Measurements from ENCODE around the gene NOXO1. TPM values are rescaled to one million over a fixed set of nuclear protein-coding genes. Genes with fewer than 3 reads are reported as not detected.
A peak's percentile ranks its signal among the peaks of the same experiment; 100 is the strongest.

NOXO1 gene
- total RNA-seq, 1 donor from 2014 or later = 1.6 TPM

DNA sequence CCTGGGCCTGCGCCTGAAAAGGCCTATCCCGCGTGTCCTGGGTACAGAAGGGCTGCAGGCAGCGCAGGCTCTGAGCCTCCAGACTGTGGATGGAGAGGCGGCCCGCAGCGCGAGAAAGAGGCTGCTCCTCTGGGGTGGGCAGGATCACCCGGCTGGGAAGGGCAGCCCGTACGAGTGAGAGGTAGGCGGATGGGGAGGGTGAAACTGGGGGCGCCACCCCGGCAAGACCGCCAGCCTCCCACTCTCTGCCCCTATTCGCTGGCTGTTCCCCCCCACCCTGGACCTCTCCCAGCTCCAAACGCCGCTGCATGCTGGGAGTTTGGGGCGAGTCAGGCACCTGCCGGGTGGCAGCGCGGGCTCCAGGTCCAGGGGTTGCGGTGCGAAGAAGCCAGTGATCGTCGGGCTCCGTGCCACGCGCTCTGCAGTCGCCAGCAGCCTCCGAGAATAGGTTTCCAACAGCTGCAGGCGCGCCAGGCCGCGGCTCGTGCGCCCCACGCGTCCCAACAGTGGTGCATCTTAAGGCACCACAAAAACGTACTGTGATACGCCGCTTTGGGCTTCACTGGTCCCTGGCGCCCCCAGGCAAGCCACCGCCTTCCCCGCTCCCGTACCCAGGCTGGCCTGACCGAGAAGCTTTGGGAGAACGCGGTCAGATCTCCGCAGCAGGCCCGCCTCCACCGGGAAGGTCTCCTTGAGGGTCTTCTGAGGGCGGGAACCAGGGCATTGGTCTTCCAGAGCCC lies 1.1 kb downstream of the NOXO1 start:
- Histone ChIP-seq H3K4me3 (ENCODE audit: low read length in 3 of 3) (no peak overlapping the region), H3K4me1 (ENCODE audit: control insufficient read depth in 3 of 3, insufficient read depth in 3 of 3, low read length in 3 of 3) (peaks cover 25 to 45% (median 33%) of the 10 kb centered on the region in 3 donors), H3K9ac (ENCODE audit: low read depth in 1 of 3, low read length in 3 of 3) (peak overlapping the region in 1 of 3 donors; percentile 33), H3K36me3 (ENCODE audit: control insufficient read depth in 3 of 3, insufficient read depth in 3 of 3, low read length in 3 of 3) (peaks cover 30 to 34% (median 34%) of the 10 kb centered on the region in 3 donors), H3K27me3 (ENCODE audit: control insufficient read depth in 3 of 3, insufficient read depth in 3 of 3, low read length in 3 of 3) (peaks cover 5 to 20% (median 17%) of the 10 kb centered on the region in 3 donors), H3K9me3 (ENCODE audit: control insufficient read depth in 3 of 3, low read length in 3 of 3) (no peaks in the 10 kb centered on the region), H3K27ac (ENCODE audit: low read depth, low read length) (no peak overlapping the region)

DNA sequence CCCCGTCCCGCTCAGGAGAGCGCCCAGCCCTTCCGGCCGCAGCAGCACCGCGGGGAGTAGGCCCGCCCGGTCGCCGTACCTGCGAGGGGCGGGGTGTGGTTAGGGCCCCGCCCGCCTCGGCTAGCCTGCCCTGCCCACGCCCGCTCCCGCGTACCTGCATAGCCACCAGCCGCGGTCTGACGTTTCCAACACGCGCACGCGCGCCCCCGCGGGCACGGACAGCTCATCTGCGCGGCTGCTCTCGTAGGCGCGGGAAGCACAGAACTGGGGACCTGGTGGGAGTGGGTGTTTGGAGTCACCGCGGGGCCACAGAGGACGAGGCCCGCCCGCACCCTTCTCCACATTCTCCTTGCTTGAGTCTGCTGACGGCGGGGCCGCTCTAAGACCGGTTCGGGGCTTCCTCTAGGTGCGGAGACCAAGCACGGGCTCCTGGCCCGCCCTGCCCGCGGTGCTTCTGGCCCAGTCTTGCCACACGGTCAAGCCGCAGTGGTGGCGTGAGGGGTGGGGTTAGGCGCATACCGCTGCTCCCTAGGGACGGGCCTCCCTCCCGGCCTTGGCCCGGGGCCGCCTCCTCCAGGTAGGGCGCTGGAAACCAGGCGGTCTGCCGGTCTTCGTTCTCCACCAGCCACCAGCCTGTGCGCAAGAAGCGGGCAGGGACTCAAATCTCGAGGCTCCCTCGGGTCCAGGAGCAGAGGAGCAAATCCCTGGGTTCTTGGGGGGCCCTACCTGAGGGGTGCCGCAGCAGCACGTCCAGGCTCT lies 1.8 kb downstream of the NOXO1 start:
- Histone ChIP-seq H3K27me3 (ENCODE audit: control insufficient read depth in 3 of 3, insufficient read depth in 3 of 3, low read length in 3 of 3) (peaks cover 5 to 23% (median 20%) of the 10 kb centered on the region in 3 donors), H3K9me3 (ENCODE audit: control insufficient read depth in 3 of 3, low read length in 3 of 3) (no peaks in the 10 kb centered on the region), H3K4me1 (ENCODE audit: control insufficient read depth in 3 of 3, insufficient read depth in 3 of 3, low read length in 3 of 3) (peaks cover 18 to 37% (median 26%) of the 10 kb centered on the region in 3 donors)

DNA sequence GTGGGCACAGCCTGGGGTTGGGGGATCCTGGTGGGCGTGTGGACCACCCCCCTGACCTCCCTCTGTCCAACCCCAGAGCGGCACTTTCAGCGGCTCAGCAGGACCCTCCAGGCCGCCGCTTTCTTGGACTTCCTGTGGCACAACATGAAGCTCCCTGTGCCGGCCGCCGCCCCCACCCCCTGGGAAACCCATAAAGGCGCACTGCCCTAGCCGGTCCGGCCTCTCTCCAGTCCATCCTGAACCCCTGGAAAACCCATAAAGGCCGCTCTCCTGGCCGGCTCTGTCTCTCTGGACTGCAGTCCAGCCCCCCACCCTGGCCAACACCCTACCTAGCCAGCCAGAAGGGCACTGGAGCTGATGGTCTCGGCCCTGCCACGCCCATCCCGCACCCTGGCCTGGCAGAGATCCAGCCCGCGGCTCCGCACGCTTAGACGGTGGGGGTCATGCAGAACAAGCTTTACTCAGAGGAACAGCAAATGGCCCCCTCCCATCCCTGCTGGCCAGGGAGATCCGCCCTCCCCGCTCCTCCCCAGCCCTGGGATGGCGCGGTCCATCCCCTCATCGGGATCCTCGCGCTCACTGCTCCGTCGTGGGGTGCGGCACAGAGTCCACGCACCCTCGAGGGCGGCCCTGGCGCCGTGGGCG lies 2.7 kb downstream of the NOXO1 start:
- Histone ChIP-seq H3K9me3 (ENCODE audit: control insufficient read depth in 3 of 3, low read length in 3 of 3) (no peaks in the 10 kb centered on the region), H3K4me3 (ENCODE audit: low read length in 3 of 3) (no peak overlapping the region), H3K9ac (ENCODE audit: low read depth in 1 of 3, low read length in 3 of 3) (no peak overlapping the region), H3K4me1 (ENCODE audit: control insufficient read depth in 3 of 3, insufficient read depth in 3 of 3, low read length in 3 of 3) (peaks cover 17 to 37% (median 25%) of the 10 kb centered on the region in 3 donors), H3K27ac (ENCODE audit: low read depth, low read length) (no peak overlapping the region), H3K36me3 (ENCODE audit: control insufficient read depth in 3 of 3, insufficient read depth in 3 of 3, low read length in 3 of 3) (peaks cover 39 to 46% (median 45%) of the 10 kb centered on the region in 3 donors), H3K27me3 (ENCODE audit: control insufficient read depth in 3 of 3, insufficient read depth in 3 of 3, low read length in 3 of 3) (peaks cover 5 to 23% (median 20%) of the 10 kb centered on the region in 3 donors)

More for the DNA sequence above, 1.8 kb downstream of the NOXO1 start:
- peaks cover 37 to 41% (median 40%) of the 10 kb centered on the region in 3 donors for H3K36me3 ChIP-seq (ENCODE audit: control insufficient read depth in 3 of 3, insufficient read depth in 3 of 3, low read length in 3 of 3)
- H3K27ac ChIP-seq (ENCODE audit: low read depth, low read length) = no peak overlapping the region
- H3K9ac ChIP-seq (ENCODE audit: low read depth in 1 of 3, low read length in 3 of 3) = no peak overlapping the region
- no peak overlapping the region for H3K4me3 ChIP-seq (ENCODE audit: low read length in 3 of 3)

DNA sequence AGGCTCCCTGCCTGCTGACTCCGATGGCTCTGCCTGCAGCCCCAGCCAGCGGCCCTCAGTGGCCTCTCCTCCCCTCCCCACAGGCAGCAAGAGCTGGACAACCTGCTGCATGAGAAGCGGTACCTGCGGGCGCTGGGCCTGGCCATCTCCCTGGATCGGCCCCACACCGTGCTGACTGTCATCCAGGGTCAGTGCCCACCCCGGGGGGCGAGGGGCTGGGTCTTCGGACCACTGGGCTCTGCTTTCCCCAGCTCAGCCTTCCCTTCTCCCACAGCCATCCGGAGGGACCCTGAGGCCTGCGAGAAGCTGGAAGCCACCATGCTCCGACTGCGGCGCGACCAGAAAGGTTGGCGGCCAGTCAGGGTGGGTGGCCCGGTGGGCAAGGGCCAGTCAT lies 3.4 kb downstream of the NOXO1 start:
- peaks cover 39 to 46% (median 45%) of the 10 kb centered on the region in 3 donors for H3K36me3 ChIP-seq (ENCODE audit: control insufficient read depth in 3 of 3, insufficient read depth in 3 of 3, low read length in 3 of 3)
- H3K27me3 ChIP-seq (ENCODE audit: control insufficient read depth in 3 of 3, insufficient read depth in 3 of 3, low read length in 3 of 3) = peaks cover 5 to 23% (median 20%) of the 10 kb centered on the region in 3 donors
- H3K4me3 ChIP-seq (ENCODE audit: low read length in 3 of 3) = no peak overlapping the region
- no peak overlapping the region for H3K27ac ChIP-seq (ENCODE audit: low read depth, low read length)
- no peak overlapping the region for H3K9ac ChIP-seq (ENCODE audit: low read depth in 1 of 3, low read length in 3 of 3)
- peaks cover 13 to 38% (median 26%) of the 10 kb centered on the region in 3 donors for H3K4me1 ChIP-seq (ENCODE audit: control insufficient read depth in 3 of 3, insufficient read depth in 3 of 3, low read length in 3 of 3)
- no peaks in the 10 kb centered on the region for H3K9me3 ChIP-seq (ENCODE audit: control insufficient read depth in 3 of 3, low read length in 3 of 3)

DNA sequence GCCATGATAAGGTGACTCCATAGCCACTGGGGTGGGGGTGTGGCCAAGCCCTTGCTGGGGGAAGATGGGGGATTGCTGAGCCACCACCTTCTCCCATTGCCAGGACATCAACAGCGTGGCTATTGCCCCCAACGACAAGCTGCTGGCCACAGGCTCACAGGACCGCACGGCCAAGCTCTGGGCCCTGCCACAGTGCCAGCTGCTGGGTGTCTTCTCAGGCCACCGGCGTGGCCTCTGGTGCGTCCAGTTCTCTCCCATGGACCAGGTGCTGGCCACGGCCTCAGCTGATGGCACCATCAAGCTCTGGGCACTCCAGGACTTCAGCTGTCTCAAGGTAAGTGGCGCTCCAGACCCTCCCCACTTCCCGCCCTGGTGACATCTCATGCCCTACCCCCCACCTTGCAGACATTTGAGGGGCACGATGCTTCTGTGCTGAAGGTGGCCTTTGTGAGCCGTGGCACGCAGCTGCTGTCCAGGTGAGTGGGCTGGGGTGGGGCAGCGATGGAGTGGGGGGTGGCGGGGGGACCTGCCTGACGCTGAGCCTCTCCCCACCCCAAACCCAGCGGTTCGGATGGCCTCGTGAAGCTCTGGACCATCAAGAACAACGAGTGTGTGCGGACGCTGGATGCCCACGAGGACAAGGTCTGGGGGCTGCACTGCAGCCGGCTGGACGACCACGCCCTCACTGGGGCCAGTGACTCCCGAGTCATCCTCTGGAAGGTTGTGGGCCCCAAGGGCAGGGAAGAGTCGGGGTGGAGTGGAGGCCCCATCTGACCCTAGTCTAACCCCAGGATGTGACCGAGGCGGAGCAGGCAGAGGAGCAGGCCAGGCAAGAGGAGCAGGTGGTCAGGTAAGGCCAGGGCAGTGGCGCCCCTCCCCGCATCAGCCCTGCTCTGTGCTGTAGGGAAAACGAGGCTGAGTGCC lies 4.1 kb downstream of the NOXO1 start:
- Histone ChIP-seq H3K36me3 (ENCODE audit: control insufficient read depth in 3 of 3, insufficient read depth in 3 of 3, low read length in 3 of 3) (peaks cover 39 to 46% (median 45%) of the 10 kb centered on the region in 3 donors), H3K27me3 (ENCODE audit: control insufficient read depth in 3 of 3, insufficient read depth in 3 of 3, low read length in 3 of 3) (peaks cover 5 to 22% (median 20%) of the 10 kb centered on the region in 3 donors), H3K27ac (ENCODE audit: low read depth, low read length) (no peak overlapping the region), H3K9me3 (ENCODE audit: control insufficient read depth in 3 of 3, low read length in 3 of 3) (no peaks in the 10 kb centered on the region), H3K4me1 (ENCODE audit: control insufficient read depth in 3 of 3, insufficient read depth in 3 of 3, low read length in 3 of 3) (peaks cover 17 to 40% (median 30%) of the 10 kb centered on the region in 3 donors), H3K9ac (ENCODE audit: low read depth in 1 of 3, low read length in 3 of 3) (no peak overlapping the region), H3K4me3 (ENCODE audit: low read length in 3 of 3) (no peak overlapping the region)

DNA sequence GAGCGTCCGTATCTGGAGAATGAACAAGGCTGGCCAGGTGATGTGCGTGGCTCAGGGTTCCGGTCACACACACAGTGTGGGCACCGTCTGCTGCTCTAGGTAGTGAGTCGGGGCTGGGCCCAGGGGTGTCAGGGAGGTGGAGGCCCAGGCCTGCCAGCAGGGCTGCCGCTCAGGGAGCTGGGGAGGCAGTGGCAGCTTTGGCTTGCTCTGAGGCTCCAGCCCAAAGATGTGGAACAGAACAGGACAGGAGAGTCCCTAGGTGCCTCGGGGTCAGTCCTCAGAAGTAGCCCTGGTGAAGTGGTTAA lies 5.1 kb downstream of the NOXO1 start:
- H3K27ac ChIP-seq (ENCODE audit: low read depth, low read length) = no peak overlapping the region
- H3K4me1 ChIP-seq (ENCODE audit: control insufficient read depth in 3 of 3, insufficient read depth in 3 of 3, low read length in 3 of 3) = peaks cover 14 to 34% (median 27%) of the 10 kb centered on the region in 3 donors
- H3K4me3 ChIP-seq (ENCODE audit: low read length in 3 of 3) = no peak overlapping the region
- H3K27me3 ChIP-seq (ENCODE audit: control insufficient read depth in 3 of 3, insufficient read depth in 3 of 3, low read length in 3 of 3) = peaks cover 5 to 20% (median 20%) of the 10 kb centered on the region in 3 donors
- no peaks in the 10 kb centered on the region for H3K9me3 ChIP-seq (ENCODE audit: control insufficient read depth in 3 of 3, low read length in 3 of 3)
- H3K9ac ChIP-seq (ENCODE audit: low read depth in 1 of 3, low read length in 3 of 3) = no peak overlapping the region
- H3K36me3 ChIP-seq (ENCODE audit: control insufficient read depth in 3 of 3, insufficient read depth in 3 of 3, low read length in 3 of 3) = peaks cover 39 to 46% (median 45%) of the 10 kb centered on the region in 3 donors

DNA sequence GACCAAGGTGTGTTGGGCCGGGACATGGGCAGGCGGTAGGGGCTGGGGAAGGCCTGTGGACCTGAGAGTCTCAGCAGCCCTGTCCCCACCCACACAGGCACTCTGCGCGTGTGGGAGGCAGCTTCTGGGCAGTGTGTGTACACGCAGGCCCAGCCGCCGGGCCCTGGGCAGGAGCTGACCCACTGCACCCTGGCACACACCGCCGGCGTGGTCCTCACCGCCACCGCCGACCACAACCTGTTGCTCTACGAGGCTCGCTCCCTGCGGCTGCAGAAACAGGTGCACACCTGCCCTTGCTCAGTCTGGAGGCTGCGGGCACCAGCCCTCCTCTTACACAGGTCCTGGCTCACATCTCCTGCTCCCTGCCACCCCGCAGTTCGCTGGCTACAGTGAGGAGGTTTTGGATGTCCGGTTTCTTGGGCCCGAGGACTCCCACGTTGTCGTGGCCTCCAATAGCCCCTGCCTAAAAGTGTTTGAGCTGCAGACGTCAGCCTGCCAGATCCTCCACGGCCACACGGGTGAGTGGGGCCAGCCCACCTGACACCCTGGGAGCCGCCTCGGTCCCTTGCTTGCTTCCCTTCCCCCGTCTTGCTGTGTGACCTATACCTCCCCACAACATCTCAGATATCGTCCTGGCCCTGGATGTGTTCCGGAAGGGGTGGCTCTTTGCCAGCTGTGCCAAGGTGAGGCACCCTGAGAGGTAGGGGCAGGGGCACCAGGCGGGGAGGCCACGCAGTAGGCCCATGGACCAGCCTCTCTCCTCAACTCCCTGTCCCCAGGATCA lies 5.6 kb downstream of the NOXO1 start:
- Histone ChIP-seq H3K27ac (ENCODE audit: low read depth, low read length) (no peak overlapping the region), H3K4me3 (ENCODE audit: low read length in 3 of 3) (no peak overlapping the region), H3K27me3 (ENCODE audit: control insufficient read depth in 3 of 3, insufficient read depth in 3 of 3, low read length in 3 of 3) (peaks cover 3 to 20% (median 16%) of the 10 kb centered on the region in 3 donors), H3K4me1 (ENCODE audit: control insufficient read depth in 3 of 3, insufficient read depth in 3 of 3, low read length in 3 of 3) (peaks cover 19 to 33% (median 29%) of the 10 kb centered on the region in 3 donors), H3K36me3 (ENCODE audit: control insufficient read depth in 3 of 3, insufficient read depth in 3 of 3, low read length in 3 of 3) (peaks cover 39 to 46% (median 45%) of the 10 kb centered on the region in 3 donors), H3K9me3 (ENCODE audit: control insufficient read depth in 3 of 3, low read length in 3 of 3) (no peaks in the 10 kb centered on the region), H3K9ac (ENCODE audit: low read depth in 1 of 3, low read length in 3 of 3) (no peak overlapping the region)

DNA sequence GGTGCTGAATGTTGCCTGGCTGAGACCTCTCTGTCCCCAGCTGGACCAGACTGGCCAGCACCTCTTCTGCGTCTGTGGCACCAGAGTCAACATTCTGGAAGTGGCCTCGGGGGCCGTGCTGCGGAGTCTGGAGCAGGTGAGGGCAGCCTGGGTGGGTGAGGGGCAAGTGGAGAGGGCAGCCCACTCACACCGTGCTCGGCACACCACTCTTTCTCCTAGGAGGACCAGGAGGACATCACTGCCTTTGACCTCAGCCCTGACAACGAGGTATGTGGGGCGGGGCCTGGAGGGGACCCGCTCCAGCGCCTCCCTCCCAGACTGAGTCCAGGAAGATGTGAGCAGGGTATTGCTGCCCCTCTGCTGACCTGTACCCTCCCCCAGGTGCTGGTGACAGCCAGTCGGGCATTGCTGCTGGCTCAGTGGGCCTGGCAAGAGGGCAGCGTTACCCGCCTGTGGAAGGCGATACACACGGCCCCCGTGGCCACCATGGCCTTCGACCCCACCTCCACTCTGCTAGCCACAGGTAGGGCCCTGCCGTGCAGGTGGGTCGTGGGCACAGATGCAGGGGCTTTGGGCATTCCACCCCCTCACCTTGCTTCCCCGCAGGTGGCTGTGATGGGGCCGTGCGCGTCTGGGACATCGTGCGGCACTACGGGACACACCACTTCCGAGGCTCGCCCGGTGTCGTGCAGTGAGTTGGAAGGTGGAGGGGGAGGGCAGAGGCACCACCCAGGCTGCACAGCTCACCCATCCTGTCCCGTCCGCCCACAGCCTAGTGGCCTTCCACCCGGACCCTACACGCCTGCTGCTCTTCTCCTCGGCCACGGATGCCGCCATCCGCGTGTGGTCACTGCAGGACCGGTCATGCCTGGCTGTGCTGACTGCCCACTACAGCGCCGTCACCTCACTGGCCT lies 6.9 kb downstream of the NOXO1 start:
- peaks cover 39 to 46% (median 45%) of the 10 kb centered on the region in 3 donors for H3K36me3 ChIP-seq (ENCODE audit: control insufficient read depth in 3 of 3, insufficient read depth in 3 of 3, low read length in 3 of 3)

More for the DNA sequence above, 6.9 kb downstream of the NOXO1 start:
- H3K9ac ChIP-seq (ENCODE audit: low read depth in 1 of 3, low read length in 3 of 3) = no peak overlapping the region
- peaks cover 0 to 16% (median 8%) of the 10 kb centered on the region in 3 donors for H3K27me3 ChIP-seq (ENCODE audit: control insufficient read depth in 3 of 3, insufficient read depth in 3 of 3, low read length in 3 of 3)
- H3K9me3 ChIP-seq (ENCODE audit: control insufficient read depth in 3 of 3, low read length in 3 of 3) = no peaks in the 10 kb centered on the region
- no peak overlapping the region for H3K4me3 ChIP-seq (ENCODE audit: low read length in 3 of 3)
- peaks cover 14 to 26% (median 20%) of the 10 kb centered on the region in 3 donors for H3K4me1 ChIP-seq (ENCODE audit: control insufficient read depth in 3 of 3, insufficient read depth in 3 of 3, low read length in 3 of 3)
- no peak overlapping the region for H3K27ac ChIP-seq (ENCODE audit: low read depth, low read length)
